HG02973 (cell line): ENCODE data around the gene PPP4R1.
A peak's percentile ranks its signal among the peaks of the same experiment; 100 is the strongest.
"Not testable (repeated sequence)": the region's sequence is repeated elsewhere in the genome, so short reads cannot be mapped to it uniquely, and the experiment has no call there.

ENCODE experiments used
- ATAC-seq: cut with Tn5 transposase; IDR thresholded peaks from one replicate; pipeline ENCODE4 v1.9.1; 2021; ENCODE audit warnings: moderate library complexity; ENCODE audit not compliant: unreplicated experiment

The PPP4R1 gene

DNA sequence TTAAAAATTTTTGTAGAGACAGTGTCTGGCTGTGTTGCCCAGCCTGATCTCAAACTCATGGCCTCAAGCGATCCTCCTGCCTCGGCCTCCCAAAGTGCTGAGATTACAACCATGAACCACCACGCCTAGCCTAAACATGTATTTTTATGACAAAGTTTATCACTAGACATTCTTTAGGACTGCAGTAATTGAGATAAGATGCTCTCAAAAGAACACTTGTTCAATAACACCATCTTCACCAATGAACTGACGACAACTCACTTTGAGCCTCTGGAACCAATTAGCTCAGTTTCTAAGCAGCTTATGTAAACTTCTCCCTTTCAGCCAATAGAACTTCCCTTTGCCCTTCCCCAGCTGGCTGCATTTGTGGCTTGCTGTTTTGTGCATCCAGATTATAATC, 15.3 kb upstream of the PPP4R1 start:
- ATAC-seq, result no peak

DNA sequence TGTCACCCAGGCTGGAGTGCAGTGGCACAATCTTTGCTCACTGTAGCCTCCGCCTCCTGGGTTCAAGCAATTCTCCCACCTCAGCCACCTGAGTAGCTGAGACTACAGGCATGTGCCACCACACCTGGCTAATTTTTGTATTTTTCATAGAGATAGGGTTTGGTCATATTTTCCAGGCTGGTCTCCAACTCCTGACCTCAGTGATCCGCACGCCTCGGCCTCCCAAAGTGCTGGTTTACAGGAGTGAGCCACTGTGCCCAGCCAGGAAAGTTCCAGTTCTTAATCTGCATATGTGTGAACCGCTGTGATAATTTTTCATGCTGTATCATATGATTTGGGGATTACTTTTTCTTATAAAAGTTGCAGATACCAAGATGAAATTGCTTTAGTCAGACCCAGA, 14.6 kb upstream of the PPP4R1 start:
- ATAC-seq, result no peak

DNA sequence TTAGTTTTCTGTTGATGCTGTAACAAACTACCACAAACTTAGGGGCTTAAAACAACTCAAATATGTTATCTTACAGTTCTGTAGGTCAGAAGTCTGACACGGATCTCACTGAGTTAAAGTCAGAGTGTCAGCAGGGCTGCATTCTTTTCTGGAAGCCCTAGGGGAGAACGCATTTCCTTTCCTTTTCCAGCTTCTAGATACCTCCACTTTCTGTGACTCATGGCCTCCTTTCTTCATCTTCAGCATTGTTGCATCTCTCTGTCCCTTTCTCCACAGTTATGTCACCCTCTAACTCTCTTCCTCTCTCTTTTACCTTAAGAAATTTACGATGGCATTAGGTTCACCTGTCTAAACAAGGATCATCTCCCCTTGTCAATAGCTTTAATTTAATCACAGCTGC, 13.3 kb upstream of the PPP4R1 start:
- ATAC-seq, result no peak

DNA sequence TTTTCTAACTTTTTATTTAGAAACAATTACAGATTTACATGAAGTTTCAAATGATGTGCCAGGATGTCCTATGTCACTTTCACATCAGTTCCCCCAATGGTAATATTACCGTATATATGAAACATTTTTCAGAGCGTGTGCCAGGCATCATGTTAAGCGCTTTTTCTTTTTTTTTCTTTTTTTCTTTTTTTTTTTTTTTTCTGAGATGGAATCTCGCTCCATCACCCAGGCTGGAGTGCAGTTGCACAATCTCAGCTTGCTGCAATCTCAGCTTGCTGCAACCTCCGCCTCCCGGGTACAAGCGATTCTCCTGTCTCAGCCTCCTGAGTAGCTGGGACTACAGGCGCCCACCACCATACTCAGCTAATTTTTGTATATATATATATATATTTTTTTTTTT, 5.6 kb upstream of the PPP4R1 start:
- ATAC-seq, result no peak

DNA sequence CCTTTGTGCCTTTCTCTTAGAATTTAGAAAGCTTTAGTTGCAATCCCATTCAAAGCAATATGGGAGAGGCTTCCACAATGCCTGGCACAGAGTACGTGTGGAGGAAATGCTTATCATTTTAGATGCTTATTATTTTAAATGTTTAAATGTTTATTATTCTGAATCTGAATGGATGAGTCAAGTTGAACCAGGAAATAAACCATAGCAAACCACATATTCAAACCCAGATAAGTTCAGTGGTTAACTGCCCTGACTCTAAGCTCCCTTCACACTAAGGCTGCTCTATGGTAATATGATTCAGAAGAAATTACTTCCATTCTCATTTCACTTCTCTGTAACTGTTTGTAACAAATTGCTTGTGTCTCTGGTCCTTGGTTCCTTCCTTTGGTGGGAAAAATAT, 5.2 kb upstream of the PPP4R1 start:
- ATAC-seq, result no peak

DNA sequence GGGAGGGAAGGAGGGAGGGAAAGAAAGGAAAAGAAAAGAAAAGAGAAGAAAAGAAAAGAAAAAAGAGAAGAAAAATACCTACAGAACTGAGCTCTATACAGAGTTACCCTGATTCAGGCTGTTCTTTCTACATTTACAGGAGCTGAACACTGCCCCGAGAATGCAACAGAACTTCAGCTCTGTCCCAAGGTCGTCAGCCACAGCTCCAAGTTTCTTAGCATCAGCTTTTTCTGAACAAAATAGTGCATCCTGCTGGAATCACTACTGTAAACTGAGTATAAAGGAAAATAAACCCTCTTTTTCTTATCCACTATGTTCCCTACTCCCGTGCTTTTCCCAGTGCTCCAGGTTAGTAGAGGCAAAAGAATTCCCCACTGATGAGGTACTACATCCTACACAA, 4.7 kb upstream of the PPP4R1 start:
- no peak for ATAC-seq

DNA sequence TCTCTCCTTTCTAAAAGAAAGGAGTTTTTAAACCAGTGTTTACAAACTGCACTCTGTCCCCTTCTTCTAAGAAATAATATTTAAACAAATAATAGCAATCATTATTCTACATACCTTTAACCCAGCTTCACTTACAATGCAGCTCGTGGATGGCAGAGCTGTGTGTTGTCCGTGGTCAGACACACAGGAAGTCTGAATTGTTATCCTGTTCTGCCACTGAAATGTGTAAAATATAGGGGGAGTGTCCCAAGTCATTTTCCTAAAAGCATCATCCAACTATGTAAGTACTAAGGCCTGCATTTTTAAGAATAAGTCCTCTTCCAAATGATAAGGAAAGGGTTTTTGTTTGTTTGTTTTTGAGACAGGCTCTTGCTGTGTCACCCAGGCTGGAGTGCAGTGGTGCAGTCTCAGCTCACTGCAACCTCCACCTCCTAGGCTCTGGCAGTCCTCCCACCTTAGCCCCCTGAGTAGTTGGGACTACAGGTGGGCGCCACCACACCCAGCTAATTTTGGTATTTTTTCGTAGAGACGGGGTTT, 2.7 kb upstream of the PPP4R1 start:
- ATAC-seq, result no peak

DNA sequence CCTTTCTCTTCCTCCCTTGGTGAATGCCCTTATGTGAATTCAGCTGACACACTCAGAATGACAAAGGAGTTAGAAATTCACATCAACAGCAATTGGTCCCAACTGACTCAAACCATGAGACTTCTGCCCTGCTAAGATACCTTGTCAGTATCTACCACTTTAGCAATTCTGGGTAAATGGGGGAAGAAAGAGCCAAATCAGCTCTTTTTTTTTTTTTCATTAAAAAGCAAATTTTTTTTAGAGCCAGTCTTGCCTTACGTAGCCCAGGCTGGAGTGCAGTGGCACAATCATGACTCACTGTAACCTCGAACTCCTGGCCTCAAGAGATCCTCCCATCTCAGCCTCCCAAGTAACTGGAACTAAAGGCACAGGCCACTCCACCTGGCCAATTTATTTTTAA, 1.7 kb upstream of the PPP4R1 start:
- ATAC-seq, result no peak

DNA sequence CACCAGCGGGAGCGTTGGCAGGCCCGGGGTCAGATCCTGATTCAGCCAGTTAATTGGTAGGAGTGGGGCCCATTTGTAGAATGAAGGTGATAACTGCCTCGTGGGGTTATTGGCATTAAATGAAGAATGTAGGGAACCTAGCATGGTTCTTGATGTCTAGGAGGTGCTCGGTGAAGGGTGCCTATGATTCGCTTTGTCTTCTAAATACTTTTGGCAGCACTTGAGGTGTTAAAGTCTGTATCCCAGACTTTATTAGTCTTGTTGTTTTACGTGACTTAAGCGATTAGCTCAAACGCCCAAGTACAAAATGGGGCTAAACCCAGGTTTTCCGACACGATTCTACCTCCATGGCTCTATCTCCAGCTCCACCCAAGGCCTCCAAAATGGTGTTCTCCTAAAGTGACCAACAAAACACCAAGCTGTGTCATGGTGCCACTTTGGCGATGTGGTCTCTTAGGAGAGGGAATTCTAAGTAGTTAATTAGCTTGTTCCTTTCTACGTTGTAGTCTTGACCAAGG, 980 bp upstream of the PPP4R1 start:
- no peak for ATAC-seq

DNA sequence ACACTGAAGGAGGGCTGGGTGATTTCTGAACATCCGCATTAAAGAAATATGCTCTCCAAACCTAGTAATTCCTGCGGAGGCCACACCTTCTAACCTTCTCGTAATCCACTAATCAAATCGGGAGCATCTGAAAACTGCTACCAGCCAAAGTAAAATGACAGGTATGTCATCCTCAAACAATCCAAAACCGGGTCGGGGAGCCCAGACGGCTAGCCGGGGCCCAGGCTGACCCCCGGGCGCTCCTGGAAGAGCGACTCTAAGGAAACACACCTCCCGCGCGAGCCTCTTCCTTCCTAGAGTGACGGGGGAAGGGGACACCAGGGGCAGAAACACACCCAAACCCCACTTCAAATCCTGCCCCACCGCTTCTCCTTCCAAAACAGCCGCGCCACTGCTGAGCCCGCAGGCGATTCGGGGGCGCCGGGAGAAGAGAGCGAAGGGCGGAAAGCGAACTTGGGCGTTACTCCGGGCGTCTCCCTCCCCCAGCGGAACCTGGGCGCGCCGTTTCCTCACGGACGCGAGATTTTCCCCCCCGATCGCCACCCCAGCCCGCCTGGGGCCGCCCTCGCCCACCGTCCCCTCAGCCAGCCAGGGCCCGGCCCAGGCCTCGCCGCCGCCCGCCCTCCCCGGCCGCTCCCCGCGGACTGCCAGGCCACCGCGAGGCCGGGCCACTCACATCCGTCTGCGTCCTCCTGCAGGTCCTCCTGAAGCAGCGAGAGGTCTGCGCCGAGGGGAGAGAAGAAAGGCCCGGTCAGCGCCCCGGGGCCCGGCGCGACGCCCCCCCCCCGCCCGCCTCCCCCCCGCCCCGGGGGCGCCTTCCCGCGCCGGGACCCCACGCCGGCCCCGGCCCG, 584 bp downstream of the PPP4R1 start:
- peak; percentile 31 for ATAC-seq

DNA sequence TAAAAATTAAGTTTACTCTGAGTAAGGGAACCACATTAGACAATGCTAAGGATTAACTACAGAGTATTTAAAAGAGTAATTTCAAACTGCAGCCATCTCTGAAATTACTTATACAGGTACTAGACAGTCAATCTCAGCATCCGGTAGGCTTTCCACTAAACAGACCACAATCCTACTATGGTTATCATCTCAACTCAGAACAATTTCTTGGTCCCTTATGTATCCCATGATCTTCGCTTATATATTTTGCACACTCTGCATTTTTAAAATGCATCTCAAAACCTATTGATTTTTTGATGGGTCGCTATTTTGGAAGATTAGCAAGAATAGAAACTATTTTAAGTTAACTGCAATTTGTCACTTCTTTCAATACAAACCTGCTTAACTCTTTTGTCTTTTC, 1.4 kb downstream of the PPP4R1 start:
- ATAC-seq, result no peak

DNA sequence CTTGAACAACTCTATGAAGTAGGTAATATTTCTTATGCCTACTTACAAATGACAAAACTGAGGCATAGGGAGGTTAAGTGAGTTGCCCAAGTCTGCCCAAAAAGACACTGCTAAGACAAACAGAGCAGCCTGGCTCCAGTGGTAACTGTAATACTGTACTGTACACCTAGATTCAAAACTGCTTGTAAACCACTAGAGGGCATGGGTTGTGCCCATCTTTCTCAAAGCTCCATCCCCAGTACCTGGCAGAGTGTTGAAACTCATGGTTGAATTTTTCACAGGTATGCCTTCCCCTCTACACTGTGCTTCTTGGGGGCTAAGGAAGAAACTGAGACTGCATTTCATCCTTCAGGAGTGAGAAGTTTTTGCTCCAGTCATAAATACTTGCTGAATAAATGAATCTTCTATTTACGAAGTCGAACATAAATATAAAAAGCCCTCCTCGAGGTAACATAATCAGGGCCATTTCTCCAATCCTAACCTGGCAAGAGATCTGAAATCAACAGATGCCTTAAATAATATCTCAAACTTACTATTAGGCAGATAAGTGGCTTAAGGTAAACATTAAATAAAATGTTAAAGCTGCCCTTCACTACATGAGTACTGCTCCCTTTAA, 2.0 kb downstream of the PPP4R1 start:
- ATAC-seq, result no peak

DNA sequence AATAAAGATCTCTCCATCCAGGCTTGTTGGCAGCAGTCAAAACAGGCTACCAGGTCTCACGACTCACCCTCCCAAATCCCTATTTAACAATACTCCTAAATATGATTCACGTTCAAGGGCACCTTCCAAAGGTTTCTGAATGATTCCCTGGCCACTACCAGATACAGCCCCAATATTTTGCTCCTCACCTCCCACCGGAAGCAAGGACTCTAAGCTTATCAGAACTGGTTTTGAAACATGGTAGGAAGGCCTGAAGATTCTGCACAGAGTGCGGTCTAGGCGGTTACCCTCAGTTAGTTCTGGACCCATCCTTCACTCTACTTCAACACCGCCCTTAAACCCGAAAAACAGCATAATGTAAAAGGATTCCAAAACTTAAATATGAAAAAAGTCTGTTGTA, 5.2 kb downstream of the PPP4R1 start:
- ATAC-seq, result no peak

DNA sequence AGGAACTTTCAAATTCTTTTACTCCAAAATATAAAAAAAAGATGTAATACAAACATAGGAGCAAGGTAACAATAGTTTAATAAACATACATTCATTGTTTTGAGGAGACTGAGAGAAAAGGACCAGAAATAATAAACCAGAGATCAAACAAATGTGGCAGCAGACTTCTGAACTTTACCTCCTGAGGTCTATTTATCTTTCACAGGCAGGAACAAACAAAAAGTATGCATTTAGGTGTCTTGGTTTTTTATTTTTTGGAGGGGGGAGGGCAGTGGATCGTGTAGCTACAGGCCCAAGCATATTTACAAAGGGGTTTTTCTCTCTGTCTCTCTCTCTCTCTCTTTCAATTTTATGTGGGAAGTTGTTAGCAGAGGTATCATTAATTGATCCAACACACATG, 5.6 kb downstream of the PPP4R1 start:
- no peak for ATAC-seq

DNA sequence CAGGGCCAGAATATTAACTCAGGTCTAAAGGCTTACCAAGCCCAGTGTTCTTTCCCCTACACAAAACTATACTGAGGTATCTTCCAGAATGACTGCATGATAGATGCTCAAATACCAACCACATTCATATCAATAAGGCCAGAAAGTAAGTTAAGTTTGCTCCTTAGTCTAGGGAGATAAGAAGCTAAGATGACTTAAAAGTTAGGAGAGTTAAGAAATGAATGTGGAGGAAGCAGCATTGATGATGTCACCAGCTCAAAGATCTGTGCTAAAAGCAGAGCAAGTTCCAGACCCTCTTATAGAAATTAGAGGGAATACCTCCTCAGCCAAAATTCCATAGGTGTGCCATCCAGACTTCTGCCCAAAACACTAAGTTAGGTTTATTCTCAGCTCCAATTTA, 6.1 kb downstream of the PPP4R1 start:
- no peak for ATAC-seq

DNA sequence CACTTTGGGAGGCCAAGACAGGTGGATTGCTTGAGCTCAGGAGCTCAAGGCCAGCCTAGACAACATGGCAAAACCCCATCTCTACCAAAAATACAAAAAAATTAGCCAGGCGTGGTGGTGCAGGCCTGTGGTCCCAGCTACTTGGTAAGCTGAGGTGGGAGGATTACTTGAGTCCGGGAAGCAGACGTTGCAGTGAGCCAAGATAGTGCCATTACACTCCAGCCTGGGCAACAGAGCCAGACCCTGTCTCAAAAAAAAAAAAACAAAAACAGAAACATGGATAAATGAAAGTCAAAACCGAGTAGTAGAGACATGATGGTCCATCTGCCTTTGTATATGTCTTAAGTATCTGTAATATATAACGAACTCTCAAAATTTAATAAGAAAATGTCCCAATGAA, 7.2 kb downstream of the PPP4R1 start:
- not testable (repeated sequence) for ATAC-seq

DNA sequence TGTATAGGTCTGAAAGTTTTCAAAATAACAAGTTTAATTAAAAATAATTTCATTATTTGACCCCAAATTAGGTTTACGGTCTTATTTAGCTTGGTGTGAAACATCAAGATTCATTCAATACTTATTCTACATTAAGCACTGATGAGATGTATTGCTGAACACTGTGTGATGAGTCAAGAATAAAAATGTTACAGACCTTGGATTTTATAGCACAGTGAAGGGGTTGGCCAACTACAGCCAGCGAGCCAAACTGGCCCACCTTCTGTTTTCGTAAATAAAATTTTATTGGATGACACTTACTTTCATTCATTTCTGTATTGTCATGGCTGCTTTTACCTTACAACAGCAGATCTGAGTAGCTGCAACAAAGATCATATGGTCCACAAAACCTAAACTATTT, 8.3 kb downstream of the PPP4R1 start:
- ATAC-seq, result no peak

DNA sequence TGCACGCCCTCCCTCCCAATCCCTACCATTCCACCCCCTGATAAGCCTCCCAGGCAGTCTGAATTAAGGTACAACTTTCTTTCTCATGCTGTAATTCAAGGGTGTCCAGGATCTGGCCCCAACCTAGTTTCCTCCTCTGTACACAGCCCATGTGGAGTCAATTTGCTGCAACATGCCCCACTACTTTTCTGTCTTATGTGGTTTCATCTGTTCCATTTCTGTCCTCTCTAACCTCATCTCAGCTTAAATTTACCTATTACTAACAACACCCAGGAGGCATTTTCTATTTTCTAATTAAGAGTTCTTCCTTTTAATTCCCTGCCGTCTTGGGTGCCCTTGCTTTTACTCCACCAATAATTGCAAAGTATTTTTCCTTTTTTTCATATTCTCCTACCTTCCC, 10.0 kb downstream of the PPP4R1 start:
- no peak for ATAC-seq

DNA sequence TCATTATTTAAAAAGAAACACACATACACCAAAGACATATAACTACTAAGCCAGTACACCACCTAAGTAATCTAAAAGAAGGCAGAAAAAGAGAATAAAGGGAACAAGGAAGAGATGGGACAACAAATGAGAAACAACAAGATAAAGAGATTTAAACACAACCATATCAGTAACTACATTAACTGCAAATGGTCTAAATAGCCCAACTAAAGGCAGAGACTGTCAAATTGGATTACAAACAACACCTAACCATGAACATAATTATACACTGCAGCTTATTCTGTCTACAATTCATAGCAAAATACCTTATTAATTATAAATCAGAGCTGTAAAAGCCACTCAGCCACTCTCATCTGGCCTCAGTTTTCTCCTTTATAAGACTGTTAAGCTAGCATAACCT, 15.0 kb downstream of the PPP4R1 start:
- no peak for ATAC-seq

DNA sequence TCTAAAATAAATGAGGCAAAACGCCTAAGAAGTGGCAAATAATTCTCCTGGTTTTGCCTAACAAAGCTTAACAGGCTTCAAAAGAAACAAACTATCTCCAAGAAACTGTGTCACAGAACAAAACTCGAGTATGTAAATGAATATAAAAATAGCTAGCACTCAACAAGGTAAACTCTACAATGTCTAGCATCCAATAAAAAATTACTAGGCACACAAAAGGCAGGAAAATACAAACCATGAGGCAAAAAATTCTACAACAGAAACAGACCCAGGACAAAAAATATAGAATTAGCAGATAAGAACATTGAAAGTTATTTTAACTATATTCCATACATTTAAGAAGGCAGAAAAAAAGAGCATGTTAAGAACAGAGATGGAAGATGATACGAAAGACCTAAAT, 16.8 kb downstream of the PPP4R1 start:
- ATAC-seq, result no peak

DNA sequence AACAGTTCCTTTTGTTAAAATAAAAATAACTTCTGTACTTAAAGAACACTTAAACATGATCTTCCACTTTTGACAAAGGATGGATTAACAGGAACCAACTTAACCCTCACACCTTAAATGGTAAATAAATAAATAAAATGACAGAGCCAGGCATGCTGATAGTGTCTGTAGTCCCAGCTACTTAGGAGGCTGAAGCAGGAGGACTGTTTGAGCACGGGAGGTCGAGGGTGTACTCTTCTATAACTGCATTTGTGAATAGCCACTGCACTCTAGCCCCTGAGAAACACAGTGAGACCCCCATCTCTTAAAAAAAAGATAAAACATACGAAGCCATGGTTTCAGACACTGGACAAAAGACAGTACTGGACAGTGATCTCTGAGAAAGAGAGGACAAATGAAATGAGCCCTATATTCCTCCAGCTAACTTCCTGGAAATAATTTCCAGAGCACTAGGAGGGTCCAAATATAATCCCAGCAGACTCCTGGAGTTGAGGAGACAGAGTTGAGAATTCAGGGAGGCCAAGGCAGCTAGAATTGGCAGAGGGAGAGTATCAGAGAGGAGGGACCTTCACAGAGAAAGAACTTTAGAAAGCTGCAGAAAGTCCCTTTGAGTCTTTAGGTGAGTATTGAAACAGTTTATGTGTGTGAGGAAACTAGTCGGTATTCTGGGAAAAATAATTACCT, 17.4 kb downstream of the PPP4R1 start:
- ATAC-seq, result no peak

DNA sequence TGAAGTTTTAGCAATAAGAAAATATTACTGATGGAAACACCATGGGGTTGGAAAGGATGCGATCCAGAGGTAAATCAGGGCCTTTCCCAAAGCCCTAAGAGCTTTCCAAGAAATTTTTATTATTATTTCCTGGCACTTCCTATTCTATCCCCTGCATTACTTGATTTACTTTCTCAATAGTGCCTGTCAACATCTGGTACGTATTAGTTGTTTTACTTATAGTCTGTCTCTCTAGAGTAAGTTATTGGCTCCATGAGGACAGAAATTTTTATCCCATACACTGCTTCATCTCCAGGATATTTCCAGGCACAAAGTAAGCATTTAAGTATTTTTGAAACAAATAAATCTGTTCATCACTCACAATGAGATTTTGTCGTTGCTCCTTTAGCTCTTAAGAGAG, 18.1 kb downstream of the PPP4R1 start:
- no peak for ATAC-seq
